GM21528 (cell line): Measurements from ENCODE around the gene ZBTB26.
"Not testable (repeated sequence)": the region's sequence is repeated elsewhere in the genome, so short reads cannot be mapped to it uniquely, and the experiment has no call there.

Source experiments
- ATAC-seq: cut with Tn5 transposase; IDR thresholded peaks from one replicate; pipeline ENCODE4 v1.9.1; 2021; ENCODE audit warnings: mild to moderate bottlenecking, moderate library complexity; ENCODE audit not compliant: unreplicated experiment, low FRiP score

Gene ZBTB26

DNA sequence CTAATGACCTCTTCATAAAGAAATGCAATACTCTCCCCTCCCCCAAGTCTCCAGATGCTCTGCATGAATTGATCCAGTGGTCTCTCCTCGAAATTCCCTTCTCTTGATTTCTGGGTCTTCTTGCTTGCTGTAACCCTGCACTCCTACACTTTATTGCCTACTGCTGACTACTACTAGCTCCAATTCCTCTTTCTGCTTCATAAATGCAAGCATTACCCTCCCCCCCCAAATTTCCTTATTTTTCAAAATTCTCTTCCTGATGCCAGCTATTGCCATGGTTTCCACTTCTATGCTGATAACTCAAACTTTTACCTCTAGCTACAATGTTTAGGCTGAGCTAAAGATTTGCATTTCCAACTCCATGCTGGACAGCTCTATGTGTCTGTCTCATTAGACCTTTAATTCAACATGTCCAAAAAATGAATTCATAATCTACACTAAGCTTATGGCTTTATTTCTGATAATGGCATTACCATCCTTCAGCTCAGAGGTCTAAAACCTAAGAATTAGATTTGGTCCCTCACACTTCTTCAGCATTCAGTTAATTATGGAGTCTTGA, 1.4 kb downstream of the ZBTB26 start:
- no peak for ATAC-seq

DNA sequence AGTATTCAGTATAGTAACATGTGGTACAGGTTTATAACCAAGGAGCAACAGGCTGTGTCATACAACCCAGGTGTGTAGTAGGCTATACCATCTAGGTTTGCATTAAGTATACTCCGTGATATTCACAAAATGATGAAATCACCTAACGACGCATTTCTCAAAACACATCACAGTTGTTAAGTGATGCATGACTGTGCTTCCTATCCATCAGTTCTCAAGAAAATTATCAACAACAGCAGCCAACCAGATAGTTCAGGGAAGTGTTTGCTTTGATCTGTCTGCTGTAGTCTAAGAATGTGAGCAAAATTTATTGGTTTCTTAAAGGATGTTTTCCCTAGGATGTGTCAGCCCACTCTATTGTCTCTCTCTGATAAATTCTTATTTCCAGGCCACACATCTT, 7.4 kb downstream of the ZBTB26 start:
- no peak for ATAC-seq

DNA sequence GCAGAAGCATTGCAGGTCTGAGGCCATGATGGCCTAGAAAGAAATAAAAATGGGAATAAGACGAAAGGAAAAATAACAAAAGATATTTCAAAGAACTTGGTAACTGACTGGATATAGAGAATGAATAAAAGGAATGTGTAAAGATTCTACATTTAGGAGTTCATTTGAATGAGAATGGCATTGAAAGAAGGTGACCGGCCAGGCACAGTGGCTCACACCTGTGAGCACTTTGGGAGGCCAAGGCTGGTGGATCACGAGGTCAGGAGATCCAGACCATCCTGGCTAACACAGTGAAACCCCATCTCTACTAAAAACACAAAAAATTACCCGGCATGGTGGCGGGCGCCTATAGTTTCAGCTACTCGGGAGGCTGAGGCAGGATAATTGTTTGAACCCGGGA, 8.6 kb downstream of the ZBTB26 start:
- ATAC-seq = no peak

DNA sequence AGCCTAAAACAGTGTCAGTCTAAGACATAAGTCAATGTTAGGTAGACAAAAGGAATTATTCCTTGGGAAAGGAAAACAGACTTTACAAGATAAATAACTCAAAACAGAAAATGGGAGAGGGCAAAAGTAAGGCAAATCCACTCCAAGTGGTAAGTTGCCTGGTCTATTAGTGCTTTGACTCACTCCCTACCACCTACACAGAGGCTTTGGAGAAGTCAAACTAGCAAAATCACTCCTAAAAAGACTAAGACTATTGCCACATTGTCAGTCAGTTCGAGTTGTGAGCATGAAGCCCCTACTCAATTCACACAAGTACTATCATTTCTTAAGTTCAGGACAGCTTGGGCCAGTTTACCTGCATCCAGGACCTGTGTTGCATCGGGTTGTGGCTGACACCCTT, 13.0 kb downstream of the ZBTB26 start:
- no peak for ATAC-seq

DNA sequence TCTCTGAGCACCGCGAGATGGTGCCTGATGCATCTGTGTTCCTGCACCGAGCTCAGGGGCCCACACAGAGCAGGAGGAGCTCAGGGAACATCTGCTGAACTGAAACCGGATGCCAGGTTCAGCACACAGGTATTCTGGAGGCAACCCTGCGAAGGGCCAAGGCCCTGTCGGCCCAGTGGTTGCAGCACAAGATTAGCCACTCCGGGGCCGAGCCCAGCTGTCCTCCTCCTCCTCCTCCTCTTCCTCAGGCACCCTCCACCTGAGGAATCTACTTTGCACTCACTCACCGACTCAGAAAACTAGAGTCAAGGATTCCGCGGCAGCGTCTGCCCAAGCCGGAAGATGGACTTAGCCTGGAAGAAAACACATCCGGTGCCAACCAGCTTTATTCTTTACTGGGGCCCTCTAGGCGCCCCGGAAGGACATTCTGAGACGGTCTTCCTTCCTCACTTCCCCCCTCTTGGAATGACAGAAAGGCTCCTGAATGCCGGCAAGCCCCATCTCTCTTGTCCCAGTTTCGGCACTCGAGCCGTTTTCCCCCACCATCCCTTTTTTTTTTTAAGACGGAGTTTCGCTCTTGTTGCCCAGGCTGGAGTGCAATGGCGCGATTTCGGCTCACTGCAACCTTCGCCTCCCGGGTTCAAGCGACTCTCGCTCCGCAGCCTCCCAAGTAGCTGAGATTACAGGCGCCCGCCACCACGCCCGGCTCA, 18.2 kb downstream of the ZBTB26 start, which contains the start of gene ZBTB6:
Gene ZBTB6, minus strand, starts transcription at position 360 of the 710 bp plus-strand sequence. CDS start 1,251 bp downstream, outside the sequence.
- ATAC-seq = peak; percentile 98

DNA sequence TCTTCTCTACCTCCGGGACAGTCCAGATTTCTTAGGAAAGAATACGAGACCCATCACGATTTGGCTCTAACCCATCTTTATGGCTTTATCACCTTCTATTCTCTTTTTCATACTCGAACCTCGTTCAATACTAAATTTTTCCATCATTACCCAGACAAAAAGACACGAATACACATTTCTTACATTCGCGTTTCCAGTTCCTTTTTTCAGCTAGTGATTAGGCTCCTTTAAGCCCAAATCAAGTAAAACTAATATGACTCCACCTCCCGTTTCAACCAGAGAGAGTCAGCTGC, 18.7 kb downstream of the ZBTB26 start:
- ATAC-seq = no peak

DNA sequence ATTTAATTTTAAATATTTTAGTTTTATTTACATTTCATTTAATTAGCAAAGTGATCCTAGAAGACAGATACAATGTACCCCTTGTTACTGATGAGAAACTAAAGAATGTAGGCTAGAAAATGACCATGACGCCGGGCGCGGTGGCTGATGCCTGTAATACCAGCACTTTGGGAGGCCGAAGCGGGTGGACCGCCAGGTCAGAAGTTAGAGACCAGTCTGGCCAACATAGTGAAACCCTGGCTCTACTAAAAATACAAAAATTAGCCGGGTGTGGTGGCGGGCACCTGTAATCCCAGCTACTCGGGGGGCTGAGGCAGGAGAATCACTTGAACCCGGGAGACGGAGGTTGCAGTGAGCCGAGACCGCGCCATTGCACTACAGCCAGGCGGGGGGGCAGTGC, 25.2 kb downstream of the ZBTB26 start:
- not testable (repeated sequence) for ATAC-seq

DNA sequence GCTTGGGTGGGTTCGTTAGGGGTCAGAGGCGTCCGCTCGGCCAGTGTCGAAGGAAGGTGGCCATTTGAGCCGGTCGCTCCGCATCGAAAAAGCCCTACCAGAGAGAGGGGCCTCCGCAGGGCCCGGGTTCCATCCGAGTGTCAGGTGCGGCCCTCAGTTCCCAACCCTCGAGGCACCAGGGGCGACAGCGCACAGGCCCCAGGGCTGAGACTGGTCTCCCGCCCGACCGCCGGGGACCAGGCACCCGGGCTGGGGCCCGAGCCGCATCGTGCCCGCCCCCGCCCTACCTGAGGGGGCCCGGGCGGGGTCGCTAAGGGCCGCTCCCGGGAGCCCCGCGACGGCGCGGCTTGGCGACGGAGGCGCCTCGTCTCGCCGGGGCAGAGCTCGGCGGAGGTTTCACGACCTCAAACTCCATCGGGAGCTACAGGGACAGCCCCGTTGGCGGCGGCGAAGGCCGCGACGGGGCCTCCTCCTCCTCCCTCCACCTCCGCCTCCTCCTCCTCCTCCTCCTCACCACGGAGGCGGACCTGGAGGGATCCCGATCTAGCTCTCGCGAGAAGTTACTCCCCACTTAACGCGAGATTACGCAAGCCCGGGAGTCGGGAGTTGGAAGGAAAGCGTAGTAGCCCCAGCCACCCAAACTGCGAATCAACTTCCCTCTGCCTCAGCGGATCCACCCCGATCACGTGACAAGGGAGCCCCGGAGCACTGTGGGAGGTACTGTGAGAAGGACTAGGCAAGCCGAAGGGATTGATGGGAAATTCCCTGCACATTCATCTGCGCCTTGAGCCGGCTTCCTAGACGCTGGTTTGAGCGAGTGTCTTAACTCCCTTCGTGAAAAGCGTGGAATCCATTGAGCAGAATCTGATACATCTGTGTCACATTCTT, 26.2 kb downstream of the ZBTB26 start, which contains the start of gene RC3H2:
Gene RC3H2, minus strand, starts transcription at position 537 of the 888 bp plus-strand sequence. CDS start 7,850 bp downstream, outside the sequence.
- ATAC-seq = peak; percentile 89

DNA sequence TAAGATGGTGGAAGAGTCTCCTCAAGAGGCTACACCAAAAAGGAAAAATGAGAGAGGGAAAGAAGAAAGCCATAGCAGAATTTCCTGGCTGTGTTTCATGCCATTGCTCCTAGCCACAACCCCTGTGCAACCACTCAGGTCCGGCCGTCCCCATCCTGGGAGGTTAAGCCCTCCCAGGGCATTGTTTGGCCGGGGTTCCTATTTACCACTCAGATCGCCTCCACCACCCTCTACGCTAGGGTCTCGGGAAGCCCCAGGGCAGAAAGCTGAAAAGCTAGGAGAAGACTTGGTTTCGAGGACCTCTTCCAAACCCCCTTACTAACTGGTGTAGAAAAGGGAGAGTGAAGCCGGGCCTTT, 26.9 kb downstream of the ZBTB26 start:
- ATAC-seq = peak; percentile 39

DNA sequence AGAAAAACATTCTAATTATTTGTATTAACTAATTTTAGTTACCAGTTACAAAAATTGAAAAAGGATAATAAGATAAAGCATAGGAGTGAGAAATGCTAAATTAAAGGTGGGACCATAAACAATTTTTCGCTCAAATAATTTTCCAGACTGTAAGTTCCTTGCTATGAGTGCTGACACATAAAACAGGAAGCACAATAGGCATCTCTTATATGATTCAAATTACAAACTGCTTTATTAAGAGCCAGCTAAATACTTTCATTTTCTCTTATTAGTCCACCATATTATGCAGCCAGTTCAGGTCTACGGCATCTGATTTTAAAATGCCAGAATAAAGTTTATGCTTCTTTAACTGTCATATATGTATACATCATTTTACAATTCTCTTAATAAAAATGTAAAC, 30.5 kb downstream of the ZBTB26 start:
- no peak for ATAC-seq

DNA sequence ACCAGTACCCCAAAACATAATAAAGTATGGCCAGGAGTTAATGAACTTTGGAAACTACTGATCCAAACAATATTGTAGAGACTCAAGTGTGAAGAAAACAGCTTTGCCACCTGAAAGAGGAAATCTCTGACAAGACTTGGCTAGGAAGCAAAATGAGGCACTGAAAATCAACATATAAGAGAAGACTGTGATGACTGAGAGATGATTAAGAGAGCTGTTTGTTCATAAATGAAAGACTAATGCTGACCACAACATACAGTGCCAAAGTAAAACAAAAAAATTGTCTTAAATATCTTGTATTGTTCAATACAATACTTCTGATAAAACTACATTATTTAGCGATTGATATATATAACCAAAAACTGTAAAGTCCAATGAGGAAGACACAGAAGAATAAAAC, 33.3 kb downstream of the ZBTB26 start:
- no peak for ATAC-seq

DNA sequence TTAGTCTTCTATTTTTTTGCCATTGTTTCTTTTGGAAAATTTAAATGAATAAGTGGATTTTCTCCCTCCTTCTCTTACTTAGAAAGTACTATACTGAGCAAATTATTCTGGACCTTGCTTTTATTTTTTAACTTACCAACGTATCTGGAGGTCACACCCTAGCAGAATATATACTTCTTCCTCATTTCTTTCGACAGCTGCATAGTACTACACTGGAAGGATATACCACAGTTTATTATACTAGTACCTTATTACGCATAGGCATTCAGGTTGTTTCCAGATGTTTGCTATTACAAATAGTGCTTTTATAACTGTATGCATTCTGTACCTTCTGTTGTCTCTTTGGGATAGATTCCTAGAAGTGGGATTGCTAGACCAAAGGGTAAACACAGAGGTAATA, 42.8 kb downstream of the ZBTB26 start:
- no peak for ATAC-seq

DNA sequence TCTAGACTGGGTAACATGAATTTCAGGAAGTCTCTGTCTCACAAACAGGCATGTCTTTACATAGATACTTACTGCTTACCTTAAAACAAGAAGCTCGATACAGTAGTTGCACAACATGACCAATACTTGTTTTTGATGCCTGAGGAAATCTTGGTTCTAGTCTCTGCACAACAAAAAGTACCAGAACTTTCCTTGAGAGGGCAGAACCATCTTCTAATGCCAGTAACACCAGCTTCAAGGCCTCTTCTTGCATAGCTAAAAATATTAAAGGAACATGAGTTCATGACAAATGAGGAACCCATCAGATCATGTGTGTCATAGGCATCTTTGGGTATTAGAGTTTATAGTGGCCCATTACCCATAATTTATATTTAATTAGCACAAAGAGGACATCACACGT, 48.2 kb downstream of the ZBTB26 start:
- ATAC-seq = no peak

DNA sequence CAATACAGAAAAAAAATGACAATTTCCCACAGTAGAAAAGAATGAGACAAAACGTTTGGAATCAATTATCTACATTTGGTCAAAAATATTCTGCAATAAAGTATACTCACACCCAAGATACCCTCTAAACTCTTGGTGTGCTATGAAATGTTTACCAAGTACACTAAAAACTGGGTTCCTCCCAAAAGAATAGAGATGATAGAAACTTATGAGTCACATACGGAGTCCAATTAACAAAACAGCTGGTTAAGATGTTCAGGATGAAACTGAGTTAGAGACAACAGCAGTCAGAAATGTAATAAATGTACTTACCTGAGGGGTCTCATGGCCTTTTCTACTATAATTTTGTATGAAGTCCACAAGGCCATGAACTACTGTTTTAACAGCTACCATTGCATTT, 51.9 kb downstream of the ZBTB26 start:
- no peak for ATAC-seq

DNA sequence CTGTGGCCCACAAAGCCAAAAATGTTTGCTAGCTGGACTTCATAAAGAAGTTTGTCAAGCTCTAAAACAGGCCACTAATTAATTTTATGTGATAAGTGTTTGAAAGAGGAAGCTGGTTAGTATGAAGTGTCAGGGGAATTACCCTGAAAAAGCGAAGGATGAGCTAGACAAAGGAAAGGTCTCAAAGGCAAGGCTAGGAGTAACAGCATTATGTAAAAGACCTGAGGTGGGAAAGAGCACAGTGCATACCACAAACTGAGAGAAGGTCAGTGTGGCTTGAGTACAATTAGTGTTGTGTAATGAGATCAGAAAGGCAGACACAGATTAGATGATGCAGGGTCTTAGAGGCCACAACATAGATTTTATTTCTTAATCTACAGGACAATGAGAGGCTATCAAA, 55.8 kb downstream of the ZBTB26 start:
- ATAC-seq = no peak

DNA sequence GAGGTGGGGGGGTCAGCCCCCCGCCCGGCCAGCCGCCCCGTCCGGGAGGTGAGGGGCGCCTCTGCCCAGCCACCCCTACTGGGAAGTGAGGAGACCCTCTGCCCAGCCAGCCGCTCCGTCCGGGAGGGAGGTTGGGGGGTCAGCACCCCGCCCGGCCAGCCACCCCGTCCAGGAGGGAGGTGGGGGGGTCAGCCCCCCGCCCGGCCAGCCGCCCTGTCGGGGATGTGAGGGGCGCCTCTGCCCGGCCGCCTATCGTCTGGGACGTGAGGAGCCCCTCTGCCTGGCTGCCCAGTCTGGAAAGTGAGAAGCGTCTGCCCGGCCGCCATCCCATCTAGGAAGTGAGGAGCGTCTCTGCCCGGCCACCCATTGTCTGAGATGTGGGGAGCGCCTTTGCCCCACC, 64.0 kb downstream of the ZBTB26 start:
- ATAC-seq = not testable (repeated sequence)

DNA sequence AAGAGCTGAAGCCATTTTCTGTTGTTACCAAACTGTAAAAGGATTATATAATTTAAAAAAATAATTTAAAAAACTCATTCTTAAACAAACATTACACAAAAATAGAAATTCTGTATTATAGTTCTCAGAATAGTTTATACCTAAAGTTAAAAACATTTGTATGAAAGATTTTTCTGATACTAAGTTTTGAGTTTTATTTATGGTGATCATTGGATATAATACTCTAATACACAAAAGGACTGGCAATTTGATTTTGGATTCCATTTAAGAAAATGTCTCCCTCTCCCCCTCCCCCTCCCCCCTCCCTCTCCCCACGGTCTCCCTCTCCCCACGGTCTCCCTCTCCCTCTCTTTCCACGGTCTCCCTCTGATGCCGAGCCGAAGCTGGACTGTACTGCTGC, 65.2 kb downstream of the ZBTB26 start:
- ATAC-seq = no peak
